Left hindlimb (tissue), 1 donor: ENCODE data around the gene INKA2.
"Not testable (repeated sequence)": the region's sequence is repeated elsewhere in the genome, so short reads cannot be mapped to it uniquely, and the experiment has no call there.

Experiments used
- DNase-seq: peaks from one replicate; pipeline ENCODE4 v3.0.0-alpha.2; 2018

Gene INKA2

GRCh38 chr1:111747947-111748346 lies 8.8 kb upstream of the INKA2 start:
- DNase-seq, result no peak

- DNase-seq, result no peak
Observed at GRCh38 chr1:111747282-111747734, 8.1 kb upstream of the INKA2 start.

GRCh38 chr1:111746614-111746999 lies 7.4 kb upstream of the INKA2 start:
- DNase-seq, result no peak

DNA sequence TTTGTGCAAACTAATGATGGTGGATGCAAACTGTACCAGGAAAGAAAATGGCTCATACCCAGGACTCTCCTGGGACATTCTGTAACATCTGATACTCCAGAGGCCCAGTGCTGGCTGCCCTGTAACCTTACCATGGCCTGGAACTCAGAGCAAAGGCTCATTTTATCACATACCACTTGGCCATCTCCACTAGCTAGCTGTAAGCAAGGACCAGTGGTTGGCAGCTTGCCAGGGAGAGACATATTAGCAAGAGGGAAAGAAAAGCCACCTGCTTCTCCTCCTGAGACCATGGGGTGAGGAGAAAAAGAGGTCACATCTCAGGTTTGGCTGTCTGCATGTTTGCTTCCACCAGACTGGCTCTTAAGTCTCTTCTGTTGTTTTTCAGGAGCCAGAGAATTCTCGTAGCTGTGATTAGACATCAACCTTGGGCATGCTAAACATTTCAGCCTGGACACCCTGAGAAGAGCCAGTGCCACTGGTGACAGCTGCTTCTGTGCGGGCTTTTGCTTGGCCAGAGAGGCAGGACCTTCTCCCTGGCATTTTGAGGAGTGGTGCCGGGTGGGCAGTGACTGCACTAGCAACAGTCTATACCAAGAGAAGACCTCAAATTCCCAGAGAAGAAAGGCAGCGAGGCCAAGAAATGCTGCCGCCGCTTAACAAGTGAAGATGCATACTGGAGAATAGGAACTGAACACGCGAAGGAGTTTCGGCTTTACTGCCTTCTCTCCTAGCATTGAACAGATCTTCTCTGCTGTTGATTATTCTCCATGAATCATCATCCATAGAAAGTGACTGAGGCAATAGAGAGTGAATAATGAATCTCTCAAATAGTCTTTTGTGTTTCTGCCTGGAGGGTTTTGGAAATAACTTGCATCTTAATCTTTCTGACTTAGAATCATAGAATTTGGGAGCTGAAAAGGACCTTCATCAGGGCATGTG lies 6.7 kb upstream of the INKA2 start:
- no peak for DNase-seq

- DNase-seq, result no peak
Observed at GRCh38 chr1:111743679-111744101, 4.5 kb upstream of the INKA2 start.

DNA sequence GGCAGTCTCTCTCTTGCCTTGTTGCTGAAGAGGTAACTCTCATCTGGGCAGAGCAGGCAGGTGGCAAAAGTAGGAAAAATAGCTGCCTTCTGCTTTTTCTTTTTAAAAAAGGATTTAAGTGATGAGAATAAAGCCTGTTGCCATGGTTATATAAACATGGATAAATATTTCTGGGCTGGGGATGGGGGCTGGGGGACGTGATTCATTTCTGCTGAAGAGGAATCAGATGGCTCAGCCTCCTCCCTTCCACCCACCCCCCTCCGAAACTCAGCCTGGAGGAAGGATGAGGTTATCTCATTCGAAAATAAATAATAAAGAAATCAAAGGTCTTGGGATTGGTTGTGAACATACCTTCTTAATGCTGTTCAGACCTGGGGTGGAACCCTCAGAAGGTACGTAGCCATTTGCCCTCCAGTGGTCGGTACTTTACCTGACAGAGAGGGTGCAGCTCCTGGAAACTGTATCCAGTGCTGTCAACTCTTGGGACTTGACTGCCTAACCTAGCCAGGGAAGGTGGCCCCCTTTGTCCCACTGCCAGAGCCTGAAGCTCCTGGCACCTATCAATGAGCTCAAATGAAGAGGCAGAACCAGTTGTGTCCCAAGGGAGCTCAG lies 3.8 kb upstream of the INKA2 start:
- peak; percentile 36 for DNase-seq

- DNase-seq, result not testable (repeated sequence)
Observed at GRCh38 chr1:111742292-111742691, 3.1 kb upstream of the INKA2 start.

DNA sequence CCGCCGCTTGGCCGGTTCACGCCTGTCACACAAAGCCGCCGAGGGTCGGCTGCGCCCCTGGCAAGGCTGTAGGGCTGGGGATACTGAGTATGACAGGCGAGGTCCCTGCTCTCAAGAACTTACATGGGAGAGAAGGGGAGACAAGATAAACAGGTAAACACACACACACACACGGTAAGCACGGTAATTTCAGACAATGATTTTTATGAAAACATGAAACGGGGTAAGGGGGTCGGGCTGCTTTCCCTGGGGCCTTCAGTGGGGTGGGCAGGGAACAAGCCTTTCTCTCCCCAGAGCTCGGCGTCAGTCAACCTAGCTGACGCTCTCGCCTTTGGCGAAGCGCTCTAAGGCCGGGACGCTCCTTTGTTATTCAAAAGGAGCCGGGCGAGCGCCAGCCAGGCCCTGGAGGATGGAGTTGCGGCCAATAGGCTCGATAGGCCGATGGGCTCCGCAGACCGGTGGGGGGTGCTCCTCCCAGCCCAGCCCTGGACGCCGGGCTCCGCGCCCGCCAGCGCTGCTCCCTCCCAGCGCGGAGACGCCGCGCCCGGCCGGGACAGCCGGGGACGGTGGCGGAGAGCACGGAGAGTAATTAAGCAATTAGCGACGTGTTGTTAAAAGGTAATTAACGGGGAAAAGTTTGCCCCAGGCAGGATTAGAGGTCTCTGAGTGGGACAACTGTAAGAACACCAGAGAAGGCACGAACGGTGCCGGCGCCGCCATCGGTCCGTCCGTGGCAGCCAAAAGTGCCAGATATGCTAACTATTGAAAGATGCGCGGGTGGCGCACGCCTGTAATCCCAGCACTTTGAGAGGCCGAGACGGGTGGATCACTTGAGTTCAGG lies 950 bp upstream of the INKA2 start:
- DNase-seq, result peak; percentile 62

- DNase-seq, result peak; percentile 90
Observed at GRCh38 chr1:111738436-111739193, 580 bp downstream of the INKA2 start.

GRCh38 chr1:111738133-111738435 lies 1.1 kb downstream of the INKA2 start:
- DNase-seq, result no peak

DNA sequence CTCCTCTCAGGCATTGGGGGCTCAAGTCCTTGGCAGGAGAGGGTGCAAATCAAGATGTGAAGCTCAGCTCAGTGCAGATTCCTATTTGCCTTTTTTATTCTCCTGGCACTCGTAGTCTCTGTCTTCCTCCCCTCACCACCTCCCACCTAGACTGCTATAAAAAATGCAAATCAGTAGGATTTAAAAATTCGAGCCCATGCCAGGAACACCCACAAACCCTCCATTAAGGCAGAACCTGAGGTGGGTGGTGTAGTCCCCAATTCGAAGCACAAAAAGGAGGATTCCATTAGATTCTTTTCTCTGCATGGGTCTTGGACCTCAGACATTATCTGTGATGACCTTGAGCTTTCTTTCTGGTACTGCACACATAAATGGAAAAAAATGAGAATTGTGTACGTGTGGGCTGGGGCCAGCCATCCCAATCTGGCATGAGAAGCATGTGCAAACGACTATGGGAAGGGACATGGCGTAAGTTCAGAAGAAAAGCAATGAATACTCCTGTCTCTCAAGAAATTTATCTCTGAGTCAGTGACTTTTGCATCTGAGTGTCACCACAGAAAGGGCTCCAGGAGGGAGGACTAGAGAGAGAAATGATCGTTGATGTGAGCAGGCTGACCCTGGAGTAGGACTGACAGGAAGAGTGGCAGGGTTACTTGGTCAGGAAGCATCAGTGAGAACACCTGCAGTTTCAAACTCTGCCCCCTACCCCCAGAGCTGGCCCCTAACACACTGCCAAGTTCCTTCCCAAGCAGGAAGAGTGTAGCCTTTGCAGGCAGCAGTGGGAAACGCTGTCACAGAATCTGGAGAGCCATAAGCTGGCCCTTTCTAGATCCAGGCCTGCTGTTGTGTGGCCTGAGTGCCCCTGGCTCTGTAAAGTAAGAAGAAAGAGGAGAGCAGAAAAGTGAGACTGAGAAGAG lies 1.7 kb downstream of the INKA2 start:
- no peak for DNase-seq

GRCh38 chr1:111736548-111737215 lies 2.5 kb downstream of the INKA2 start:
- DNase-seq, result peak; percentile 58

GRCh38 chr1:111735858-111736544 lies 3.2 kb downstream of the INKA2 start:
- peak; percentile 63 for DNase-seq

DNA sequence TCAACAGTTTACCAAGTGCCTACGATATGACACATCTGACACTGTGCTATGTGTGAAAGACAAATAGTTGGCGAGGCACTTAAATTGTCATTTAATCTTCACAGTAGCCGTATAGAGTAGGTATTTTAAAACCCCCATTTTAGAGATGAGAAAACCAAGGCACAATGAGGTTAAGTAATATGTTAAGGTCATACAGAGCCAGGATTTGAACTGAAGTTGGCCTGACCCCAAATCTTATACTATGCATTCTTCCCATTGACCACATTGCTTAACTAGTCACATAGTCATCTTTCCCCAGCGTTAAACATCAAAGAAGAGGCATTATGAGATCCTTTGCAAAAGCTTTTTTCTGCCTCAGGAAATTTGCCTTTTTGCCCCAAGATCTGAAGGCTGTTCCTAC lies 3.9 kb downstream of the INKA2 start:
- no peak for DNase-seq

- DNase-seq, result no peak
Observed at GRCh38 chr1:111734856-111735255, 4.3 kb downstream of the INKA2 start.

DNA sequence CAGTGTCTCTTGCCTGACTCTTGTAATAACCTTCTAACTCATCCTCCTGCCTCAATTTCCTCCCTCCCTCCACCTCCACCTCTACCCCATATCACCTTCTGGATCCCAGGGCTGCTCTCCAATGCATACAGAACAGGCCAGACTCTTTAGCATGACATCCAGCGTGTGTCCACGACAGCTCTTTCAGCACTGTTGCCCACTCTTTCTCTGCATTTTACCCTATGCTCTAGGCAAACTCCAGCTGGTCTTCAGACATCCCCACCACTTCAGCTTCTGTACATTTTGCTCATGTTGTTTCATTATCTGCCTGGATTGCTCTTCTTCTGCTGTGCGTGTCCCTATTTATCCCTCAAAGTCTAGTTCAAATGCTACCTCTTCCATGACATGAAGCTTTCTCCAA lies 4.8 kb downstream of the INKA2 start:
- no peak for DNase-seq

GRCh38 chr1:111733992-111734341 lies 5.2 kb downstream of the INKA2 start:
- DNase-seq, result no peak

- DNase-seq, result peak; percentile 79
Observed at GRCh38 chr1:111733183-111733991, 5.8 kb downstream of the INKA2 start.

DNA sequence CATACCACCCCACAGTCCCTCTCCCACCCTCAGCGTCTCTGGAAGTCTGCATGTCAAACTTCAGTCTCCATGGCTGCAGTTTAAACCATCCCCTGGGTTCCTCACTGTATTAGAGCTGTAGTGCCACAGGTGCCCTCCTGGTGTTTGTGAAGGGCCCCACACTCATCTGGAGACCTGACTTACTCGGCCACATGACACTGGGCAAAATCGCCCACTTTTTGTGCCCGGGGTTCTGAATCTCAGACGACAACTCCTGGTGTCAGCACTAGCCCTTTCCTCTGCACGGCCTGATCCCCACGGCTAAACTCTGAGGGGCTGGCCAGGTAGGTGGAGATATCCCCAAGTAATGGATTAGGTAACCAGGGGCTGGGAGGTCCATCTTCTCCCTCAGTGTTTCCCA lies 6.5 kb downstream of the INKA2 start:
- DNase-seq, result no peak

GRCh38 chr1:111731956-111732355 lies 7.2 kb downstream of the INKA2 start:
- no peak for DNase-seq
